HT-29 (cell line): Measurements from ENCODE around the gene MRPL27. TPM values are rescaled to one million over a fixed set of nuclear protein-coding genes. Genes with fewer than 3 reads are reported as not detected.

Experiments
- DNase-seq: peaks from one replicate; pipeline ENCODE4 v3.0.0-alpha.2; 2015; ENCODE audit warnings: low spot score
- small RNA-seq: library from RNA; depleted of rRNA; stranded (forward); fragments of <200 nt; gene quantifications from one replicate; pipeline ENCODE3, GENCODE V24; 2014
- total RNA-seq: library from RNA; depleted of rRNA; stranded (reverse); fragments of >200 nt; shearing (Covaris generic); gene quantifications from 2 replicates; pipeline ENCODE4 v1.2.3, GENCODE V29; 2014; rRNA removed

The MRPL27 gene
- total RNA-seq, 1 experiment from 2014 or later, result 71.2 TPM

- no peak for DNase-seq
Measured at GRCh38 chr17:50318501-50319285, 54.3 kb downstream of the MRPL27 start.

Small RNA genes within 50 kb of the gene (small RNA-seq; reads per million reads assigned to genes)
- not detected for gene RF00019

Other genes with a start within 250 kb of the MRPL27 start
- 1.9 and 3.4 TPM in 2 replicates for gene SAMD14, start 243.0 kb downstream of the MRPL27 start, total RNA-seq
- 38.7 and 54.6 TPM in 2 replicates for gene PPP1R9B, start 222.5 kb downstream of the MRPL27 start, total RNA-seq
- gene SGCA, start 207.2 kb downstream of the MRPL27 start, total RNA-seq, result not detected in 2 replicates
- gene COL1A1, start 171.6 kb downstream of the MRPL27 start, total RNA-seq, result 0.38 and 0.83 TPM in 2 replicates
- 5.9 and 17.8 TPM in 2 replicates for gene TMEM92, start 98.7 kb downstream of the MRPL27 start, total RNA-seq
- 34.6 and 40.0 TPM in 2 replicates for gene XYLT2, start 27.1 kb downstream of the MRPL27 start, total RNA-seq
- gene EME1, start within 50 bp of the MRPL27 start, total RNA-seq, result 7.5 and 11.8 TPM in 2 replicates
- 137 and 155 TPM in 2 replicates for gene LRRC59, start 24.3 kb upstream of the MRPL27 start, total RNA-seq
- 60.0 and 66.2 TPM in 2 replicates for gene ACSF2, start 53.0 kb upstream of the MRPL27 start, total RNA-seq
- gene CHAD, start 95.7 kb upstream of the MRPL27 start, total RNA-seq, result not detected in 2 replicates
- gene RSAD1, start 105.7 kb upstream of the MRPL27 start, total RNA-seq, result 27.9 and 30.9 TPM in 2 replicates
- not detected in 2 replicates for gene MYCBPAP, start 135.3 kb upstream of the MRPL27 start, total RNA-seq
- gene EPN3, start 159.6 kb upstream of the MRPL27 start, total RNA-seq, result 25.6 and 25.8 TPM in 2 replicates
- gene SPATA20, start 174.0 kb upstream of the MRPL27 start, total RNA-seq, result 37.5 and 44.9 TPM in 2 replicates
- gene CACNA1G, start 187.5 kb upstream of the MRPL27 start, total RNA-seq, result 0.05 and 0.57 TPM in 2 replicates